ENCODE data around the gene KCP. TPM values are rescaled to one million over a fixed set of nuclear protein-coding genes. Genes with fewer than 3 reads are reported as not detected.

KCP gene
- total RNA-seq, 1 experiment from 2014 or later = 1.6 TPM

DNA sequence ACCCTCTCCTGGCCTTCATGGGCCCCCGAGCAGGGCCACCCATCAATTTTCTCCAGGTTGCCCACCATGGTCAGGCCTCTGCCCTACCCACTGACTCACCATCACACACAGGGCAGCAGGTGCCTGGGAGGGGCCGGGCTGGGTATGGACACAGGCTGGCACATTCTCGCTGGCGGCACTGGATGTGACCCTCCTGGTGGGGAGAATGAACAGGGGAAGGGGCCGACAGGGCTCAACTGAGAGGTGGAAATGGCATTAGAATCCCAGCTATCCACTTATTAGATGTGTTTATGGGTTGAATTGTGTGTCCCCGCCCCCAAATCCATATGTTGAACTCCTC lies 16.4 kb downstream of the KCP start:
- Histone ChIP-seq H2AFZ (ENCODE audit: low read length) (no peak overlapping the region), H3K4me2 (ENCODE audit: low read depth, low read length, poor library complexity, severe bottlenecking) (no peak overlapping the region), H3K9me3 (ENCODE audit: low read length) (no peaks in the 10 kb centered on the region), H3K79me2 (ENCODE audit: low read length) (no peaks in the 10 kb centered on the region), H3K27ac (ENCODE audit: low read length) (no peak overlapping the region), H4K20me1 (ENCODE audit: insufficient read depth, low read depth, low read length) (no peaks in the 10 kb centered on the region), H3K4me1 (ENCODE audit: low read length) (no peaks in the 10 kb centered on the region), H3K4me3 (ENCODE audit: low read length) (no peak overlapping the region), H3K9me2 (replicated peaks; ENCODE audit: insufficient read depth, low read length) (no peaks in the 10 kb centered on the region), H3K27me3 (ENCODE audit: low read length) (no peaks in the 10 kb centered on the region), H3K9ac (ENCODE audit: low read length) (no peak overlapping the region), H3K36me3 (ENCODE audit: insufficient read depth, low read length) (no peaks in the 10 kb centered on the region)
- DNase-seq = no peak

DNA sequence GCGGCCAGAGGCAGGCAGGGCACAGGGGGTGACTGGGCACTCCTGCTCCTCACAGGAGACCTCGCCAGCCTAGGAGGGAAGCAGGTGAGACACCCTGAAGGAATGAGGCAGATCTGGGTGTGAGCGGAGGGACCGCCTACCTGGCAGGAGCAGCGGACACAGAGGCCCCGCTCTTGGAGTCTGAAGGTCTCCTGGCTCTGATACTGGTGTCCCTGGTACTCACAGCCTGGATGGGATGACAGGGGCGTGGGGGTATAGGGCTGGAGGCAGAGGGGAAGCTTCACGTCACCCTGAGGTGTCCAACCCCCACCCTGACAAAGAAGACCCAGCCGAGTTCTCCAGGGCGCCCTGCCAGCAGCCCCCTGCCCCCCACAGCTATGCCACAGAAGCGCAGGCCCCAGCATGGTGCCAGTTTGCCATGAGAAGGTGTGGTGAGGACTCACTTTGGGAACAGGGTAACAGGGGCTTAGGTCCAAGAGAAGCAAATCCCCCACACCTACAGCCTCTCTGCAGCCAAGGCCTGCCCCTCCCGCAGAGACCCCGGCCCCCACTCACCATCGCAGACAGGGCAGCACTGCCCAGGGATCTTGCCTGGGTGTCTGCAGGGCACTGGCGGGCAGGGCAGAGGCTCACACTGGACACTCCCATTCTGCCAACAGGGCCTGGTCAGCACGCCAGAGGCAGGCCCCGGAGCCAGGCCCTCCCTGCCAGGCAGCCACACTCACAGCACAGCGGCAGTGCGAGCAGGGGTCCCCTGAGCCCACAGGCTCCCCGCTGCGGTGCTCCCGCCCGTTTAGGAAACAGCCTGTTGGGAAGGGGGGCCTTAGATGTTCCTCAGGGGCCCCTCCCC lies 17.0 kb downstream of the KCP start:
- H2AFZ ChIP-seq (ENCODE audit: low read length) = no peak overlapping the region
- no peaks in the 10 kb centered on the region for H3K4me1 ChIP-seq (ENCODE audit: low read length)
- H3K9me2 ChIP-seq (replicated peaks; ENCODE audit: insufficient read depth, low read length) = no peaks in the 10 kb centered on the region
- H3K4me2 ChIP-seq (ENCODE audit: low read depth, low read length, poor library complexity, severe bottlenecking) = no peak overlapping the region
- H3K4me3 ChIP-seq (ENCODE audit: low read length) = no peak overlapping the region
- DNase-seq = no peak
- H4K20me1 ChIP-seq (ENCODE audit: insufficient read depth, low read depth, low read length) = no peaks in the 10 kb centered on the region
- no peaks in the 10 kb centered on the region for H3K27me3 ChIP-seq (ENCODE audit: low read length)
- no peaks in the 10 kb centered on the region for H3K36me3 ChIP-seq (ENCODE audit: insufficient read depth, low read length)
- H3K27ac ChIP-seq (ENCODE audit: low read length) = no peak overlapping the region
- no peaks in the 10 kb centered on the region for H3K9me3 ChIP-seq (ENCODE audit: low read length)
- H3K79me2 ChIP-seq (ENCODE audit: low read length) = no peaks in the 10 kb centered on the region
- no peak overlapping the region for H3K9ac ChIP-seq (ENCODE audit: low read length)

DNA sequence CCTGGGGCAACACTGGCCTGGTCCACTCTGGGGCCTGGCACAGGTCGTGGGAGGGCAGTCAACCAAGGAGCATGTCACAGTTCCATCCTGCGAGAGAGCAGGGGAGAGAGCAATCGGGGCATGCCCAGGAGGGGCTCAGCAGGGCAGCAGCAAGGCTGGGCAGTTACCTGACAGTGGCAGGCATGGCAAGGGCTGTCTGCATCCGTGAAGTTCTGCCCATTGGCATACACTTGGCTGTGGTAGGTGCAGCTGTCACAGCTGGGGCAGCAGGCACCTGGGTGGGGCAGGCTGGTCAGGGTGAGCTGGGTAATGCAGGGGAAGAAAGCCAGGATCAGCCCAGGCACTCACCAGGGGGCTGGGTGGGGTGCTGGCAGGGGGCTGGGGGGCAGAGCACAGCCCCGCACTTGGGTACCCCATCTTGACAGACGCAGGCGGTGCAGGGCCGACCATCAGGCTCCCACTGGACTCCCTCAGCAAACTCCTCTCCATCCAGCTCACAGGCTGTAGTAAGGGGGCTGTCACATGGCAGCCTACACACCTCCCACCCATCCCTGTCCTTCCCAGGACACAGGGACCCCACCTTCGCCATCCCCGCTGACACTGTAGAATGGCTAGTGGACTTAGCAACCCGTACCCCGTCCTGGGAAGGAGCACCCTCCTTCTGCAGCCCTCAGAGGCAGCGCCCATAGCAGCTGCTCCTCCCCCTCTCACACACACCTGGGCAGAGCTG lies 17.8 kb downstream of the KCP start:
- Histone ChIP-seq H3K4me3 (ENCODE audit: low read length) (no peak overlapping the region), H3K9ac (ENCODE audit: low read length) (no peak overlapping the region), H2AFZ (ENCODE audit: low read length) (no peak overlapping the region), H4K20me1 (ENCODE audit: insufficient read depth, low read depth, low read length) (no peaks in the 10 kb centered on the region), H3K27me3 (ENCODE audit: low read length) (no peaks in the 10 kb centered on the region), H3K9me3 (ENCODE audit: low read length) (no peaks in the 10 kb centered on the region), H3K9me2 (replicated peaks; ENCODE audit: insufficient read depth, low read length) (no peaks in the 10 kb centered on the region), H3K79me2 (ENCODE audit: low read length) (no peaks in the 10 kb centered on the region), H3K27ac (ENCODE audit: low read length) (no peak overlapping the region), H3K4me2 (ENCODE audit: low read depth, low read length, poor library complexity, severe bottlenecking) (no peak overlapping the region), H3K36me3 (ENCODE audit: insufficient read depth, low read length) (no peaks in the 10 kb centered on the region), H3K4me1 (ENCODE audit: low read length) (no peaks in the 10 kb centered on the region)
- no peak for DNase-seq

DNA sequence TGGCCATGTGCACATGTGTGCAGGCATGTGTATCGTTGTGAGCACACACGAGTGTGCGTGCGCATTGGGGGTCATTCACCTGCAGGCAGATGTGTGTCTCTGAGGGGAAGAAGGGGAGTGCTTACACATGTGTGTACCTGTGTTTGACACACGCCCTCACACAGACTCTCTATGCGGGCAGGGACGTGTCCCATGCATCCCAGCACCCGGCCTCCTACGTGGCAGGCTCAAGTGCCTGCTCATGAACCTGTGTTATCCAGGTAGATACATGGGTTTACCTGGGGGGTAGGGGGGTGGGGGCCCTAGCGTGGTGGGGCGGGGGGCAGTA lies 18.6 kb downstream of the KCP start:
- no peak for DNase-seq
- no peak overlapping the region for H3K27ac ChIP-seq (ENCODE audit: low read length)
- no peaks in the 10 kb centered on the region for H3K27me3 ChIP-seq (ENCODE audit: low read length)
- H4K20me1 ChIP-seq (ENCODE audit: insufficient read depth, low read depth, low read length) = no peaks in the 10 kb centered on the region
- no peak overlapping the region for H3K9ac ChIP-seq (ENCODE audit: low read length)
- no peaks in the 10 kb centered on the region; the same call in 1 of the 2 replicates for H3K4me1 ChIP-seq (ENCODE audit: low read length)
- H3K36me3 ChIP-seq (ENCODE audit: insufficient read depth, low read length) = no peaks in the 10 kb centered on the region
- H3K9me3 ChIP-seq (ENCODE audit: low read length) = no peaks in the 10 kb centered on the region
- H3K79me2 ChIP-seq (ENCODE audit: low read length) = no peaks in the 10 kb centered on the region
- no peak overlapping the region for H3K4me3 ChIP-seq (ENCODE audit: low read length)
- H3K4me2 ChIP-seq (ENCODE audit: low read depth, low read length, poor library complexity, severe bottlenecking) = no peak overlapping the region
- no peak overlapping the region for H2AFZ ChIP-seq (ENCODE audit: low read length)
- no peaks in the 10 kb centered on the region for H3K9me2 ChIP-seq (replicated peaks; ENCODE audit: insufficient read depth, low read length)

DNA sequence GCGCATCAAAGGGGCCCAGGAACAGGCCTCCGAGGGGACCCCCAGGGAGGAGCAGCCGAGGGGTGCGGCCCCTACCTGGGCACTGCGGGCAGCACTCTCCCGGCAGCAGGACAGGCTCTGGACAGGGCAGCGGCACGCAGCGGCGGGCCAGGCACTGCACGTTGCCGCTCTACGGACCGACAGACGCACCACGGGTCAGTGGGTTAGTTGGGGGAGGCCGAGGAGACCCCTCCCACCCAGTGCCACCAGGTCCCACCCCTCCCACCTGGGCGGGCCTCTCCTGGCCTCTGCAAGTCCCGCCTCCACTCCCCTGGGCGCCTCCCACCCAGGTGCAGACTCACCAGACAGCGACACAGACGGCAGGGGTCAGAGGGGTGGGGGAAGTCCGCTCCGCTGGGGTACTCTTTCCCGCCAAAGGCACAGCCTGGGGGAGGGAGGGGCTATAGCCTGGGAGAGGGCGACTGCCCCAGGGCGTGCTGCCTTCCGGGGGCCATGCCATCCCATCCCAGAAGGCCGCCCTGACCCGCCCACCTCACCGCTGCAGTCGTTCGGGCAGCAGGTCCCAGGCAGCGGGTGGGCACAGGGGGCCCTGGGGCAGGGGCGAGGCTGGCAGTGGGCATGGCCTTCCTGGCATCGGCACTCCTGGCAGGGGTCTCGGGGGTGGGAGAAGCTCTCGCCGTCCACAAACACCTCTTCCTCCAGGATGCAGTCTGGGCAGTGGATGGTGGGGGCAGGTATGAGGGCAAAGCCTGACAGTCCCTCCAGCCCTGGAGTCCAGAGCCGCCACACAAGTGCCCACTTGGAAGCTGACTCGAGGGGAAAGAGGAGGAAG lies 19.2 kb downstream of the KCP start:
- H3K9ac ChIP-seq (ENCODE audit: low read length) = no peak overlapping the region
- no peak overlapping the region for H3K27ac ChIP-seq (ENCODE audit: low read length)
- no peak for DNase-seq
- H3K36me3 ChIP-seq (ENCODE audit: insufficient read depth, low read length) = no peaks in the 10 kb centered on the region
- no peaks in the 10 kb centered on the region for H3K9me3 ChIP-seq (ENCODE audit: low read length)
- no peak overlapping the region for H3K4me3 ChIP-seq (ENCODE audit: low read length)
- no peaks in the 10 kb centered on the region for H3K79me2 ChIP-seq (ENCODE audit: low read length)
- no peaks in the 10 kb centered on the region for H4K20me1 ChIP-seq (ENCODE audit: insufficient read depth, low read depth, low read length)
- H2AFZ ChIP-seq (ENCODE audit: low read length) = no peak overlapping the region
- H3K4me1 ChIP-seq (ENCODE audit: low read length) = no peaks in the 10 kb centered on the region; the same call in 1 of the 2 replicates
- H3K9me2 ChIP-seq (replicated peaks; ENCODE audit: insufficient read depth, low read length) = no peaks in the 10 kb centered on the region
- no peaks in the 10 kb centered on the region for H3K27me3 ChIP-seq (ENCODE audit: low read length)
- H3K4me2 ChIP-seq (ENCODE audit: low read depth, low read length, poor library complexity, severe bottlenecking) = no peak overlapping the region

DNA sequence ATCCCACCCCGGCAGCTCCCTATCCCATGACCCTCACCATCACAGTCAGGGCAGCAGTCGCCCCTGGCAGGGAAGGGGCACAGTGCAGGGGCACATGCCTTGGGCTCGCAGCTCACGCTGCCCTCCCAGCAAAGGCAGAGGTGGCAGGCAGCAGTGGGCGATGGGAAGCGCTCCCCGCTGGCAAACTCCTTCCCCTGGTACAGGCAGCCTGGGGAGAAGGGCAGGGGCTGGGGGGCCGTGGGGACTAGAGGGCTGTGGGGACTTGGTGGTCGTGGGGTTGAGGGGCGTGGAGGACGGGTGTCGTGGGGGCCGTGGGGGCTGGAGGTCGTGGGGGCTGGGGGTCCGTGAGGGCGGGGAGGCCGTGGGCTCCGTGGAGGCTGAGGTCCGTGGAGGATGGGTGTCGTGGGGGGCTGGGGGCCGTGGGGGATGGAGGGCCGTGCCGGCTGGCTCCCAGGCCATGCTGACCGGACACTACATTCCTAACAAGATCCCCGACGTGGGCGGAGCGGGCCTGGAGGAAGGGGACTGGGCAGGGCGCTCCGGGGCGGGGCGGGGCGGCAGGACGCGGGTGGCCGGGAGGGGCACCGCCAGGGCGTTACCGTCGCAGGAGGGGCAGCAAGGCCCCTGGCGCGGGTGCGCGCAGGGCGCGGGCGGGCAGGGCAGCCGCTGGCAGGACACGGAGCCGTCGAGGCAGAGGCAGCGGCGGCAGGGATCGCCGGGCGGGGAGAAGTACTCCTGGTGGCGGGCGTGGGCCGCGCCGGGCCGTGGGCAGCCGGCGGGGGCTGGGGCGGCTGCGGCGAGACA lies 20.0 kb downstream of the KCP start:
- H3K9me2 ChIP-seq (replicated peaks; ENCODE audit: insufficient read depth, low read length) = no peaks in the 10 kb centered on the region
- H3K27ac ChIP-seq (ENCODE audit: low read length) = no peak overlapping the region
- H3K9ac ChIP-seq (ENCODE audit: low read length) = no peak overlapping the region
- H2AFZ ChIP-seq (ENCODE audit: low read length) = no peak overlapping the region
- no peaks in the 10 kb centered on the region for H3K36me3 ChIP-seq (ENCODE audit: insufficient read depth, low read length)
- H3K4me3 ChIP-seq (ENCODE audit: low read length) = no peak overlapping the region
- no peaks in the 10 kb centered on the region for H3K79me2 ChIP-seq (ENCODE audit: low read length)
- H3K27me3 ChIP-seq (ENCODE audit: low read length) = no peaks in the 10 kb centered on the region
- no peaks in the 10 kb centered on the region for H3K9me3 ChIP-seq (ENCODE audit: low read length)
- no peak overlapping the region for H3K4me2 ChIP-seq (ENCODE audit: low read depth, low read length, poor library complexity, severe bottlenecking)
- no peaks in the 10 kb centered on the region for H4K20me1 ChIP-seq (ENCODE audit: insufficient read depth, low read depth, low read length)
- H3K4me1 ChIP-seq (ENCODE audit: low read length) = no peaks in the 10 kb centered on the region; the same call in 1 of the 2 replicates
- no peak for DNase-seq

DNA sequence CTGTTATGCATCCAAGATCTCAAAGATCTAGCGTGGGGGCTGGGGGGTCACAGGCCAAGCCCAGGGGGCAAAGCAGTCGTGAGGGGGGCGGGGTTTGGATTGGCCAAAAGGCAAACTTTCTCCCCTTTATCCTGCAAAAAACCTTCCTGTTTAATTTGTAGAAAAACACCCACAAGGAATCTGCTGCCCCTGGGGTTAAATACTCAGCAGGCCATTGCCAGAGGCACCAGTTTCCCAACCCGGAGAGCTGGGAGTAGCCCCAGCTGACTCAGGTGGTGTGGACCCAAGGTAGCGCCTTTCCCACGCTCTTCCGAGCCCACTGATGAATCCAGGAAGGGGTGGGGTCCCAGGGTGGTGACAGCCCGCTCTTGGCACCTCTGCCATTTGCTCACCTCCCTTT lies 21.4 kb downstream of the KCP start:
- H3K9me2 ChIP-seq (replicated peaks; ENCODE audit: insufficient read depth, low read length) = no peaks in the 10 kb centered on the region
- H3K79me2 ChIP-seq (ENCODE audit: low read length) = no peaks in the 10 kb centered on the region
- no peak overlapping the region for H3K4me3 ChIP-seq (ENCODE audit: low read length)
- H3K36me3 ChIP-seq (ENCODE audit: insufficient read depth, low read length) = no peaks in the 10 kb centered on the region
- peaks cover 4% of the 10 kb centered on the region for H3K4me1 ChIP-seq (ENCODE audit: low read length)
- H3K27me3 ChIP-seq (ENCODE audit: low read length) = no peaks in the 10 kb centered on the region
- H3K9me3 ChIP-seq (ENCODE audit: low read length) = no peaks in the 10 kb centered on the region
- no peak overlapping the region for H3K9ac ChIP-seq (ENCODE audit: low read length)
- DNase-seq = no peak
- no peak overlapping the region for H3K4me2 ChIP-seq (ENCODE audit: low read depth, low read length, poor library complexity, severe bottlenecking)
- H4K20me1 ChIP-seq (ENCODE audit: insufficient read depth, low read depth, low read length) = no peaks in the 10 kb centered on the region
- H3K27ac ChIP-seq (ENCODE audit: low read length) = no peak overlapping the region
- no peak overlapping the region for H2AFZ ChIP-seq (ENCODE audit: low read length)
